CD4-positive, alpha-beta T cell treated with Interleukin-1 beta for 1 hour (primary cell): ENCODE measurements around the gene ERC2.
A peak's percentile ranks its signal among the peaks of the same experiment; 100 is the strongest.
"Not testable (repeated sequence)": the region's sequence is repeated elsewhere in the genome, so short reads cannot be mapped to it uniquely, and the experiment has no call there.

Experiments
- DNase-seq, 2 donors: peaks; one replicate each; pipeline ENCODE4 v3.0.0-alpha.2; 2020 to 2022

ERC2 gene

GRCh38 chr3:56468184-56469106 lies at the start of gene ERC2:
TSS of gene ERC2 (minus strand) at chr3:56468467.
- DNase-seq, result no peak

- DNase-seq, result no peak
Measured at GRCh38 chr3:56502738-56503137, 34.5 kb upstream of the ERC2 start.

GRCh38 chr3:56496376-56496775 lies 28.1 kb upstream of the ERC2 start:
- not testable (repeated sequence) for DNase-seq

GRCh38 chr3:56494679-56495322 lies 26.5 kb upstream of the ERC2 start:
- peak; percentile 69 to 83 for DNase-seq

- no peak for DNase-seq
Measured at GRCh38 chr3:56491566-56491965, 23.3 kb upstream of the ERC2 start.

- DNase-seq, result no peak
Measured at GRCh38 chr3:56488812-56489600, 20.7 kb upstream of the ERC2 start.

- DNase-seq, result no peak
Measured at GRCh38 chr3:56484525-56485032, 16.3 kb upstream of the ERC2 start.

GRCh38 chr3:56484122-56484521 lies 15.9 kb upstream of the ERC2 start:
- no peak for DNase-seq

GRCh38 chr3:56477646-56478045 lies 9.4 kb upstream of the ERC2 start:
- DNase-seq, result no peak

GRCh38 chr3:56476771-56477170 lies 8.5 kb upstream of the ERC2 start:
- no peak for DNase-seq

- no peak for DNase-seq
Measured at GRCh38 chr3:56471771-56472170, 3.5 kb upstream of the ERC2 start.

GRCh38 chr3:56469141-56469540 lies 874 bp upstream of the ERC2 start:
- DNase-seq, result no peak

GRCh38 chr3:56467801-56468183 lies 475 bp downstream of the ERC2 start:
- DNase-seq, result no peak

- peak; percentile 17 to 39 for DNase-seq
Measured at GRCh38 chr3:56467108-56467507, 1.2 kb downstream of the ERC2 start.

- DNase-seq, result no peak
Measured at GRCh38 chr3:56459719-56460118, 8.5 kb downstream of the ERC2 start.

- no peak for DNase-seq
Measured at GRCh38 chr3:56459104-56459496, 9.2 kb downstream of the ERC2 start.

GRCh38 chr3:56458496-56459103 lies 9.7 kb downstream of the ERC2 start:
- no peak for DNase-seq

GRCh38 chr3:56456117-56456516 lies 12.2 kb downstream of the ERC2 start:
- no peak for DNase-seq

GRCh38 chr3:56453011-56453410 lies 15.3 kb downstream of the ERC2 start:
- DNase-seq, result no peak

- DNase-seq, result no peak
Measured at GRCh38 chr3:56452085-56452484, 16.2 kb downstream of the ERC2 start.

- DNase-seq, result no peak
Measured at GRCh38 chr3:56443372-56443771, 24.9 kb downstream of the ERC2 start.

- no peak for DNase-seq
Measured at GRCh38 chr3:56428667-56429066, 39.6 kb downstream of the ERC2 start.

GRCh38 chr3:56424885-56425284 lies 43.4 kb downstream of the ERC2 start:
- DNase-seq, result no peak
